HG03097 (cell line): ENCODE data around the gene UBN2.

Experiments used
- ATAC-seq: cut with Tn5 transposase; IDR thresholded peaks from one replicate; pipeline ENCODE4 v1.9.1; 2021; ENCODE audit not compliant: unreplicated experiment, low FRiP score

Gene UBN2

GRCh38 chr7:139231513-139232376 is 708 bp downstream of the UBN2 start:
- no peak for ATAC-seq

GRCh38 chr7:139232377-139232717 is 1.3 kb downstream of the UBN2 start:
- no peak for ATAC-seq

- ATAC-seq = no peak
Observed at GRCh38 chr7:139232904-139233303, 1.9 kb downstream of the UBN2 start.

- ATAC-seq = no peak
Observed at GRCh38 chr7:139241258-139241657, 10.2 kb downstream of the UBN2 start.

- ATAC-seq = no peak
Observed at GRCh38 chr7:139242741-139243281, 11.8 kb downstream of the UBN2 start.

- ATAC-seq = no peak
Observed at GRCh38 chr7:139245401-139245800, 14.4 kb downstream of the UBN2 start.

- no peak for ATAC-seq
Observed at GRCh38 chr7:139246494-139246893, 15.5 kb downstream of the UBN2 start.

GRCh38 chr7:139246905-139247304 is 15.9 kb downstream of the UBN2 start:
- no peak for ATAC-seq

- ATAC-seq = no peak
Observed at GRCh38 chr7:139249179-139249810, 18.3 kb downstream of the UBN2 start.

GRCh38 chr7:139252451-139252850 is 21.4 kb downstream of the UBN2 start:
- ATAC-seq = no peak

GRCh38 chr7:139254281-139254680 is 23.2 kb downstream of the UBN2 start:
- ATAC-seq = no peak

- no peak for ATAC-seq
Observed at GRCh38 chr7:139254728-139255127, 23.7 kb downstream of the UBN2 start.

- ATAC-seq = no peak
Observed at GRCh38 chr7:139255290-139255689, 24.3 kb downstream of the UBN2 start.

- no peak for ATAC-seq
Observed at GRCh38 chr7:139259142-139259541, 28.1 kb downstream of the UBN2 start.

GRCh38 chr7:139264220-139264619 is 33.2 kb downstream of the UBN2 start:
- ATAC-seq = no peak

GRCh38 chr7:139265673-139266072 is 34.6 kb downstream of the UBN2 start:
- ATAC-seq = no peak

- ATAC-seq = no peak
Observed at GRCh38 chr7:139271718-139272628, 40.9 kb downstream of the UBN2 start.

- no peak for ATAC-seq
Observed at GRCh38 chr7:139284252-139284896, 53.3 kb downstream of the UBN2 start.

GRCh38 chr7:139286144-139286543 is 55.1 kb downstream of the UBN2 start:
- no peak for ATAC-seq

GRCh38 chr7:139292821-139293220 is 61.8 kb downstream of the UBN2 start:
- ATAC-seq = no peak
